Measurements from ENCODE around the gene CLCN1.
A peak's percentile ranks its signal among the peaks of the same experiment; 100 is the strongest.

Gene CLCN1

GRCh38 chr7:143369678-143370651 lies 54.1 kb downstream of the CLCN1 start:
- DNase-seq = no peak

GRCh38 chr7:143372070-143372469 lies 56.2 kb downstream of the CLCN1 start:
- DNase-seq = peak; percentile 64

GRCh38 chr7:143373255-143373794 lies 57.4 kb downstream of the CLCN1 start:
- DNase-seq = no peak

- no peak for DNase-seq
Measured at GRCh38 chr7:143374561-143374960, 58.6 kb downstream of the CLCN1 start.

- peak; percentile 31 for DNase-seq
Measured at GRCh38 chr7:143375298-143376034, 59.6 kb downstream of the CLCN1 start.

- no peak for DNase-seq
Measured at GRCh38 chr7:143376396-143376795, 60.5 kb downstream of the CLCN1 start.

GRCh38 chr7:143379611-143380259 lies 63.8 kb downstream of the CLCN1 start:
- no peak for DNase-seq

GRCh38 chr7:143380260-143380645 lies 64.3 kb downstream of the CLCN1 start:
- peak; percentile 81 for DNase-seq

- peak; percentile 84 for DNase-seq
Measured at GRCh38 chr7:143380646-143381426, 64.9 kb downstream of the CLCN1 start, which contains the start of gene ZYX. Gene ZYX (plus strand): TSS chr7:143381345. CDS start chr7:143381572, 227 bp downstream.

- DNase-seq = no peak
Measured at GRCh38 chr7:143381427-143382125, 65.7 kb downstream of the CLCN1 start.

- no peak for DNase-seq
Measured at GRCh38 chr7:143382126-143382790, 66.3 kb downstream of the CLCN1 start.

GRCh38 chr7:143382791-143383641 lies 67.1 kb downstream of the CLCN1 start:
- DNase-seq = no peak

GRCh38 chr7:143383642-143383957 lies 67.7 kb downstream of the CLCN1 start:
- no peak for DNase-seq

- no peak for DNase-seq
Measured at GRCh38 chr7:143384148-143384547, 68.2 kb downstream of the CLCN1 start.

- DNase-seq = no peak
Measured at GRCh38 chr7:143384661-143385631, 69.0 kb downstream of the CLCN1 start.

GRCh38 chr7:143385891-143386781 lies 70.2 kb downstream of the CLCN1 start:
- DNase-seq = no peak

- DNase-seq = no peak
Measured at GRCh38 chr7:143387156-143387975, 71.5 kb downstream of the CLCN1 start.
